Measurements from ENCODE around the gene HRH3.

DNA sequence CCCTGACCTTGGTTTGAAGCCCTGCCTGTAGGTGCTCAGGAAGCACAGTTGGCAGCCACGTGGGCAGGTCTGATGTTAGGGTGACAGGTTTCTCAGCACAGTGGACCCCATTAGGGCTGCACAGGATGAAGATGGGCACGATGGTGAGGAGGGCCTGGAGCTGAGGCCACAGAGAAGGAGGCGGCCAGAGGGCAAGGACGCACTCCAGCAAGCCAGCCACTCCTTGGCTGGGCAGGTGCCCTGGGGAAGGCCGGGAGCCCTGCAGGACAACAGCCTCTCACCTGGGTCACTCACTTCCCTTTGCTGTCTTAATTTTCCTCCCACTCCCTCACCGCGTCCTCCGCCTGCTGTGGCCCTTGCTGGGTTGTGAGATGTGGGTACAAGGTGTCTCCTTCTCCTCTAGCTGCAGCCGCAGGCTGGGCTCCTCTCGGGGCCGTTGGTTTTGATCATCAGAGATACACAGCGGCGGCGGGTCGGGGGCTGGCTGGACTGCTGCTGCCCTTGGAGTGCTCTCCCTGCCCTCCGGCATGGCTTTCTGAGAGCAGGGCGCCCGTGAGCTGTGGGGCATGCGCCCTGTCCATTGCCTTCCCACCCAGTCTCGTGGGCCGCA lies 23.9 kb upstream of the HRH3 start:
- TF ChIP-seq, protein P1, sequence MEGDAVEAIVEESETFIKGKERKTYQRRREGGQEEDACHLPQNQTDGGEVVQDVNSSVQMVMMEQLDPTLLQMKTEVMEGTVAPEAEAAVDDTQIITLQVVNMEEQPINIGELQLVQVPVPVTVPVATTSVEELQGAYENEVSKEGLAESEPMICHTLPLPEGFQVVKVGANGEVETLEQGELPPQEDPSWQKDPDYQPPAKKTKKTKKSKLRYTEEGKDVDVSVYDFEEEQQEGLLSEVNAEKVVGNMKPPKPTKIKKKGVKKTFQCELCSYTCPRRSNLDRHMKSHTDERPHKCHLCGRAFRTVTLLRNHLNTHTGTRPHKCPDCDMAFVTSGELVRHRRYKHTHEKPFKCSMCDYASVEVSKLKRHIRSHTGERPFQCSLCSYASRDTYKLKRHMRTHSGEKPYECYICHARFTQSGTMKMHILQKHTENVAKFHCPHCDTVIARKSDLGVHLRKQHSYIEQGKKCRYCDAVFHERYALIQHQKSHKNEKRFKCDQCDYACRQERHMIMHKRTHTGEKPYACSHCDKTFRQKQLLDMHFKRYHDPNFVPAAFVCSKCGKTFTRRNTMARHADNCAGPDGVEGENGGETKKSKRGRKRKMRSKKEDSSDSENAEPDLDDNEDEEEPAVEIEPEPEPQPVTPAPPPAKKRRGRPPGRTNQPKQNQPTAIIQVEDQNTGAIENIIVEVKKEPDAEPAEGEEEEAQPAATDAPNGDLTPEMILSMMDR (IDR thresholded peaks at IDR 0.05) = no peak
- TF ChIP-seq POLR2A (IDR thresholded peaks at IDR 0.05) = no peak
- no peak for TF ChIP-seq POLR2AphosphoS5 (IDR thresholded peaks at IDR 0.05)

Measured in prostate gland (tissue), 2 donors.